Esophagus squamous epithelium (tissue), 4 donors: ENCODE data around the gene PRMT5.

ENCODE experiments used
- CTCF ChIP-seq, 6 experiments: fragments of 450-650 bp in 4 of 6; fragments of 200-600 bp in 2 of 6; sonication (generic) in 2 of 6; IDR thresholded peaks; one replicate each; pipeline ENCODE4 v1.5.1; 2016 to 2019; ENCODE audit warnings: antibody characterized with exemption in 6 of 6, mild to moderate bottlenecking in 4 of 6, moderate library complexity in 4 of 6
- POLR2A ChIP-seq, 4 donors: fragments of 450-650 bp; IDR thresholded peaks; one replicate each; pipeline ENCODE4 v1.6.1; 2017; ENCODE audit warnings: antibody characterized with exemption in 4 of 4, mild to moderate bottlenecking in 4 of 4, moderate library complexity in 3 of 4

GRCh38 chr14:22906073-22906472 is 23.1 kb downstream of the PRMT5 start:
- TF ChIP-seq POLR2A (IDR thresholded peaks at IDR 0.05) (no peak), CTCF (IDR thresholded peaks at IDR 0.05) (no peak)
